Subcutaneous adipose tissue (tissue), 4 donors: ENCODE data around the gene FAM221B. TPM values are rescaled to one million over a fixed set of nuclear protein-coding genes. Genes with fewer than 3 reads are reported as not detected.

Source experiments
- CTCF ChIP-seq: fragments of 450-650 bp; IDR thresholded peaks from one replicate; pipeline ENCODE4 v1.5.1; 2016; ENCODE audit warnings: low read depth, mild to moderate bottlenecking, control low read depth, antibody characterized with exemption, moderate library complexity
- total RNA-seq, 4 donors: library from RNA; depleted of rRNA; stranded (reverse); fragments of >200 nt; gene quantifications; one replicate each; pipeline ENCODE4 v1.1.0, GENCODE V29; 2016

The FAM221B gene
- total RNA-seq, 4 donors from 2014 or later: not detected

GRCh38 chr9:35790025-35790384 lies 38.5 kb downstream of the FAM221B start:
- TF ChIP-seq CTCF: no peak

- TF ChIP-seq CTCF: no peak
These were observed 39.0 kb downstream of the FAM221B start for GRCh38 chr9:35789541-35789940.

- no peak for TF ChIP-seq CTCF
These were observed 45.1 kb downstream of the FAM221B start for GRCh38 chr9:35783418-35783817.

- TF ChIP-seq CTCF: no peak
These were observed 47.5 kb downstream of the FAM221B start for GRCh38 chr9:35781066-35781465.

GRCh38 chr9:35778496-35778895 lies 50.0 kb downstream of the FAM221B start:
- no peak for TF ChIP-seq CTCF

- TF ChIP-seq CTCF: no peak
These were observed 52.5 kb downstream of the FAM221B start for GRCh38 chr9:35776018-35776417.

- TF ChIP-seq CTCF: no peak
These were observed 53.5 kb downstream of the FAM221B start for GRCh38 chr9:35774907-35775635.
